Osteoblast (primary cell): ENCODE measurements around the gene ESPNL. TPM values are rescaled to one million over a fixed set of nuclear protein-coding genes. Genes with fewer than 3 reads are reported as not detected.

ENCODE experiments used
- DNase-seq: peaks from one replicate; pipeline ENCODE4 v3.0.0; 2011; ENCODE audit warnings: low spot score, mixed read lengths; ENCODE audit not compliant: insufficient read length; ENCODE audit errors: missing footprints
- H2AFZ ChIP-seq: 2 replicates; pipeline ENCODE4 v1.6.0; 2011; ENCODE audit warnings: mild to moderate bottlenecking, low read length
- H3K27ac ChIP-seq: 2 replicates; pipeline ENCODE4 v1.5.1; 2011; ENCODE audit warnings: mild to moderate bottlenecking, low read depth, low read length, moderate library complexity
- H3K27me3 ChIP-seq: 2 replicates; pipeline ENCODE4 v1.6.0; 2012; ENCODE audit warnings: mild to moderate bottlenecking, control low read depth, inconsistent platforms, low read length, moderate library complexity; ENCODE audit not compliant: insufficient read depth
- H3K36me3 ChIP-seq: 2 replicates; pipeline ENCODE4 v1.5.1; 2011; ENCODE audit warnings: mild to moderate bottlenecking, low read length, control low read depth, moderate library complexity; ENCODE audit not compliant: insufficient read depth
- H3K4me1 ChIP-seq: 2 replicates; pipeline ENCODE4 v1.5.1; 2011; ENCODE audit warnings: mild to moderate bottlenecking, low read length, control low read depth, moderate library complexity; ENCODE audit not compliant: insufficient read depth
- H3K4me2 ChIP-seq: 2 replicates; pipeline ENCODE4 v1.6.0; 2011; ENCODE audit warnings: mild to moderate bottlenecking, low read length; ENCODE audit not compliant: insufficient read depth
- H3K4me3 ChIP-seq: fragments of 200-600 bp; sonication (generic); 3 replicates; pipeline ENCODE4 v1.5.1; 2012; ENCODE audit warnings: mild to moderate bottlenecking, low read length, inconsistent platforms; ENCODE audit not compliant: insufficient read depth
- H3K79me2 ChIP-seq: 2 replicates; pipeline ENCODE4 v1.6.0; 2012; ENCODE audit warnings: mild to moderate bottlenecking, low read length, control low read depth, inconsistent platforms; ENCODE audit not compliant: insufficient read depth
- H3K9me3 ChIP-seq: 2 replicates; pipeline ENCODE4 v1.5.1; 2011; ENCODE audit warnings: low read depth, low read length, control low read depth
- H4K20me1 ChIP-seq: 2 replicates; pipeline ENCODE4 v1.6.0; 2012; ENCODE audit warnings: mild to moderate bottlenecking, low read length, control low read depth; ENCODE audit not compliant: insufficient read depth
- CTCF ChIP-seq: IDR thresholded peaks from 2 replicates; pipeline ENCODE4 v1.5.1; 2011; ENCODE audit warnings: mild to moderate bottlenecking, low read depth, low read length, moderate library complexity; ENCODE audit errors: extremely low read depth
- total RNA-seq: library from RNA; depleted of rRNA; stranded (reverse); fragments of >200 nt; gene quantifications from 2 replicates; pipeline ENCODE4 v1.2.3, GENCODE V29; 2012

ESPNL gene
- total RNA-seq, 1 donor, result 9.8 TPM

- Histone ChIP-seq H2AFZ (no peak overlapping the region), H3K79me2 (no peaks in the 10 kb centered on the region), H3K9me3 (no peaks in the 10 kb centered on the region), H3K27me3 (no peaks in the 10 kb centered on the region), H3K4me3 (no peak overlapping the region), H3K4me1 (no peaks in the 10 kb centered on the region), H3K36me3 (peaks cover 13% of the 10 kb centered on the region), H3K4me2 (no peak overlapping the region), H3K27ac (no peak overlapping the region), H4K20me1 (no peaks in the 10 kb centered on the region)
- no peak for TF ChIP-seq CTCF
- no peak for DNase-seq
These were observed 31.0 kb upstream of the ESPNL start for GRCh38 chr2:238069021-238069709.

- Histone ChIP-seq H3K4me2 (no peak overlapping the region), H3K9me3 (no peaks in the 10 kb centered on the region), H3K27ac (no peak overlapping the region), H2AFZ (no peak overlapping the region), H3K79me2 (no peaks in the 10 kb centered on the region), H3K4me1 (no peaks in the 10 kb centered on the region), H3K4me3 (no peak overlapping the region), H3K36me3 (peaks cover 13% of the 10 kb centered on the region), H3K27me3 (no peaks in the 10 kb centered on the region), H4K20me1 (no peaks in the 10 kb centered on the region)
- no peak for DNase-seq
- TF ChIP-seq CTCF, result no peak
These were observed 30.3 kb upstream of the ESPNL start for GRCh38 chr2:238069877-238070276.

GRCh38 chr2:238075397-238075796 lies 24.7 kb upstream of the ESPNL start:
- Histone ChIP-seq H3K9me3 (no peaks in the 10 kb centered on the region), H3K36me3 (no peaks in the 10 kb centered on the region), H3K27me3 (no peaks in the 10 kb centered on the region), H3K27ac (no peak overlapping the region), H2AFZ (no peak overlapping the region), H3K79me2 (no peaks in the 10 kb centered on the region), H3K4me1 (no peaks in the 10 kb centered on the region), H3K4me2 (no peak overlapping the region), H3K4me3 (no peak overlapping the region), H4K20me1 (no peaks in the 10 kb centered on the region)
- TF ChIP-seq CTCF, result no peak
- no peak for DNase-seq

GRCh38 chr2:238077292-238077691 lies 22.8 kb upstream of the ESPNL start:
- Histone ChIP-seq H3K4me2 (no peak overlapping the region), H4K20me1 (no peaks in the 10 kb centered on the region), H3K36me3 (no peaks in the 10 kb centered on the region), H3K4me1 (no peaks in the 10 kb centered on the region), H3K9me3 (no peaks in the 10 kb centered on the region), H3K79me2 (no peaks in the 10 kb centered on the region), H3K27ac (no peak overlapping the region), H2AFZ (no peak overlapping the region), H3K4me3 (no peak overlapping the region), H3K27me3 (no peaks in the 10 kb centered on the region)
- DNase-seq, result no peak
- TF ChIP-seq CTCF, result no peak
